AG20443 (cell line): ENCODE data around the gene NTS.

ENCODE experiments used
- DNase-seq: peaks from one replicate; pipeline ENCODE4 v3.0.0; 2012; ENCODE audit warnings: low spot score, mixed read lengths

Gene NTS

GRCh38 chr12:85874031-85874461 is at the start of gene NTS:
Gene NTS (plus strand): TSS chr12:85874295. CDS start chr12:85874404, 109 bp downstream.
- DNase-seq, result no peak

- no peak for DNase-seq
These were observed 48.3 kb upstream of the NTS start for GRCh38 chr12:85825746-85826145.

GRCh38 chr12:85828576-85828975 is 45.5 kb upstream of the NTS start:
- no peak for DNase-seq

- peak; percentile 30 for DNase-seq
These were observed 44.7 kb upstream of the NTS start for GRCh38 chr12:85829391-85829790.

GRCh38 chr12:85831327-85831990 is 42.6 kb upstream of the NTS start:
- no peak for DNase-seq

GRCh38 chr12:85833579-85833978 is 40.5 kb upstream of the NTS start:
- DNase-seq, result no peak

GRCh38 chr12:85834378-85834777 is 39.7 kb upstream of the NTS start:
- DNase-seq, result no peak

- DNase-seq, result peak; percentile 24
These were observed 38.5 kb upstream of the NTS start for GRCh38 chr12:85835426-85836196.

GRCh38 chr12:85836197-85837090 is 37.7 kb upstream of the NTS start, which contains the start of gene RASSF9:
Gene RASSF9 (minus strand): TSS chr12:85836409. CDS start chr12:85836201, 208 bp downstream.
- peak; percentile 73 for DNase-seq

GRCh38 chr12:85843606-85844310 is 30.3 kb upstream of the NTS start:
- no peak for DNase-seq

- DNase-seq, result no peak
These were observed 24.8 kb upstream of the NTS start for GRCh38 chr12:85849344-85849743.

GRCh38 chr12:85855305-85855704 is 18.8 kb upstream of the NTS start:
- no peak for DNase-seq

- DNase-seq, result no peak
These were observed 17.1 kb upstream of the NTS start for GRCh38 chr12:85856966-85857365.

GRCh38 chr12:85865890-85866289 is 8.2 kb upstream of the NTS start:
- peak; percentile 17 for DNase-seq

GRCh38 chr12:85866986-85867776 is 6.9 kb upstream of the NTS start:
- peak; percentile 68 for DNase-seq

GRCh38 chr12:85872497-85873091 is 1.5 kb upstream of the NTS start:
- DNase-seq, result peak; percentile 30

GRCh38 chr12:85877459-85877858 is 3.4 kb downstream of the NTS start:
- no peak for DNase-seq

GRCh38 chr12:85883763-85884162 is 9.7 kb downstream of the NTS start:
- no peak for DNase-seq

- DNase-seq, result no peak
These were observed 20.6 kb downstream of the NTS start for GRCh38 chr12:85894653-85895052.

GRCh38 chr12:85920324-85920947 is 46.3 kb downstream of the NTS start:
- DNase-seq, result peak; percentile 10
